Body of pancreas (tissue), 4 donors: ENCODE results near the gene INAVA.

Source experiments
- POLR2A ChIP-seq, 3 donors: fragments of 450-650 bp; IDR thresholded peaks; one replicate each; pipeline ENCODE4 v1.6.1; 2016; ENCODE audit warnings: antibody characterized with exemption in 3 of 3, mild to moderate bottlenecking in 2 of 3
- TF ChIP-seq, protein P1 (sequence below), 7 experiments: fragments of 450-650 bp in 4 of 7; fragments of 200-600 bp in 3 of 7; sonication (generic) in 3 of 7; IDR thresholded peaks; one replicate each; pipeline ENCODE4 v1.5.1; 2016 to 2019; ENCODE audit warnings: antibody characterized with exemption in 7 of 7

DNA sequence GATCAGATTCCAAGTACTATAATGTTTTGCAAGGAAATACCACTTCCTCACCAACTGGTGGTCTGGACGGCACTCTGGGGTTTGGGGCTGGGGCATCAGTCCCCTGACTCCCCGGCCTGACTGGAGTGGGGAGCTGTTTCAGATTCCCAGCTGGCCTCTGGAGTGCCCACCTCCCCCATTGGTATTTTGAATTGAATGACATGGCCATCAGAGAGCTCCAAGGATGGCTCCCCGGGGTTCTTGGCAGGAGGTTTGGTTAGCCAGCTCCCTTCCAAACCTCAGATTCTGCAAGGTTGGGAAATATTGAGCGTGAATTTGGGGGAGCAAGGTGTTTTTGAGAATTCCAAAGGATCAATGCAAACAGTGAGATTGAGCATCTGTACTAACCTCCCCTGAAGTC lies 2.2 kb upstream of the INAVA start:
- TF ChIP-seq, protein P1, sequence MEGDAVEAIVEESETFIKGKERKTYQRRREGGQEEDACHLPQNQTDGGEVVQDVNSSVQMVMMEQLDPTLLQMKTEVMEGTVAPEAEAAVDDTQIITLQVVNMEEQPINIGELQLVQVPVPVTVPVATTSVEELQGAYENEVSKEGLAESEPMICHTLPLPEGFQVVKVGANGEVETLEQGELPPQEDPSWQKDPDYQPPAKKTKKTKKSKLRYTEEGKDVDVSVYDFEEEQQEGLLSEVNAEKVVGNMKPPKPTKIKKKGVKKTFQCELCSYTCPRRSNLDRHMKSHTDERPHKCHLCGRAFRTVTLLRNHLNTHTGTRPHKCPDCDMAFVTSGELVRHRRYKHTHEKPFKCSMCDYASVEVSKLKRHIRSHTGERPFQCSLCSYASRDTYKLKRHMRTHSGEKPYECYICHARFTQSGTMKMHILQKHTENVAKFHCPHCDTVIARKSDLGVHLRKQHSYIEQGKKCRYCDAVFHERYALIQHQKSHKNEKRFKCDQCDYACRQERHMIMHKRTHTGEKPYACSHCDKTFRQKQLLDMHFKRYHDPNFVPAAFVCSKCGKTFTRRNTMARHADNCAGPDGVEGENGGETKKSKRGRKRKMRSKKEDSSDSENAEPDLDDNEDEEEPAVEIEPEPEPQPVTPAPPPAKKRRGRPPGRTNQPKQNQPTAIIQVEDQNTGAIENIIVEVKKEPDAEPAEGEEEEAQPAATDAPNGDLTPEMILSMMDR (IDR thresholded peaks at IDR 0.05), result no peak
- TF ChIP-seq POLR2A (IDR thresholded peaks at IDR 0.05), result no peak
